Measurements from ENCODE around the gene AHCYL2. TPM values are rescaled to one million over a fixed set of nuclear protein-coding genes. Genes with fewer than 3 reads are reported as not detected.

The AHCYL2 gene
- total and polyA plus RNA-seq, 8 donors, result 5.1 to 16.8 (median 13.3) TPM

- no peak for ATAC-seq
- H3K36me3 ChIP-seq, result no peaks in the 10 kb centered on the region
- no peak for FAIRE-seq
- no peak for DNase-seq
- H3K4me1 ChIP-seq, result peaks cover 0 to 13% (median 5%) of the 10 kb centered on the region in 3 donors
- WGBS, 2 donors, result 77 to 79% methylated on average over 3 of the region's 3 CpGs
- H3K9me3 ChIP-seq, result no peaks in the 10 kb centered on the region
- H3K27me3 ChIP-seq, result no peaks in the 10 kb centered on the region
- no peak overlapping the region for H3K4me3 ChIP-seq
- no peak for TF ChIP-seq CTCF (IDR thresholded peaks at IDR 0.05)
- H3K27ac ChIP-seq, result no peak overlapping the region
- intact Hi-C loops (cut with DNase I), result no loop called here
Measured at GRCh38 chr7:129457101-129457500, 232.3 kb downstream of the AHCYL2 start.

GRCh38 chr7:129458171-129458570, 233.3 kb downstream of the AHCYL2 start:
- H3K27ac ChIP-seq, result no peak overlapping the region
- no peak overlapping the region for H3K4me3 ChIP-seq
- H3K36me3 ChIP-seq, result no peaks in the 10 kb centered on the region
- intact Hi-C loops (cut with DNase I), result no loop called here
- ATAC-seq (no peak), FAIRE-seq (no peak), DNase-seq (no peak)
- no peak for TF ChIP-seq CTCF (IDR thresholded peaks at IDR 0.05)
- WGBS, 2 donors, result 94 to 95% methylated on average over 5 of the region's 5 CpGs
- H3K4me1 ChIP-seq, result peaks cover 0 to 10% (median 4%) of the 10 kb centered on the region in 3 donors
- H3K9me3 ChIP-seq, result no peaks in the 10 kb centered on the region
- H3K27me3 ChIP-seq, result no peaks in the 10 kb centered on the region

- intact Hi-C loops (cut with DNase I), result loop anchor here in 1 of 3 donors (10.0 kb wide), 1 partner anchor 97 kb away; no protein-coding TSS in a partner anchor
- no peak overlapping the region for H3K4me3 ChIP-seq
- no peaks in the 10 kb centered on the region for H3K4me1 ChIP-seq
- TF ChIP-seq CTCF (IDR thresholded peaks at IDR 0.05), result no peak
- no peak overlapping the region for H3K27ac ChIP-seq
- ATAC-seq (no peak), FAIRE-seq (no peak), DNase-seq (no peak)
- WGBS, 2 donors, result 95 to 100% methylated on average over 2 of the region's 2 CpGs
- H3K36me3 ChIP-seq, result no peaks in the 10 kb centered on the region
- H3K27me3 ChIP-seq, result no peaks in the 10 kb centered on the region
- no peaks in the 10 kb centered on the region for H3K9me3 ChIP-seq
Measured at GRCh38 chr7:129461809-129462208, 237.0 kb downstream of the AHCYL2 start.

GRCh38 chr7:129462420-129462819, 237.6 kb downstream of the AHCYL2 start:
- Histone ChIP-seq H3K27ac (no peak overlapping the region), H3K36me3 (no peaks in the 10 kb centered on the region), H3K27me3 (no peaks in the 10 kb centered on the region), H3K4me3 (no peak overlapping the region), H3K9me3 (no peaks in the 10 kb centered on the region), H3K4me1 (no peaks in the 10 kb centered on the region)
- intact Hi-C loops (cut with DNase I), result loop anchor here in 1 of 3 donors (10.0 kb wide), 1 partner anchor 98 kb away; no protein-coding TSS in a partner anchor
- no peak for DNase-seq
- WGBS, 2 donors, result 63 to 81% methylated on average over 1 of the region's 1 CpG
- no peak for ATAC-seq
- no peak for TF ChIP-seq CTCF (IDR thresholded peaks at IDR 0.05)
- no peak for FAIRE-seq

- intact Hi-C loops (cut with DNase I), result loop anchor here in 1 of 3 donors (10.0 kb wide), 1 partner anchor 99 kb away; no protein-coding TSS in a partner anchor
- 71 to 87% methylated on average over 4 of the region's 4 CpGs for WGBS, 2 donors
- Histone ChIP-seq H3K9me3 (no peaks in the 10 kb centered on the region), H3K4me3 (no peak overlapping the region), H3K27ac (no peak overlapping the region), H3K27me3 (no peaks in the 10 kb centered on the region), H3K4me1 (no peaks in the 10 kb centered on the region), H3K36me3 (no peaks in the 10 kb centered on the region)
- FAIRE-seq, result no peak
- TF ChIP-seq CTCF (IDR thresholded peaks at IDR 0.05), result no peak
- no peak for ATAC-seq
- no peak for DNase-seq
Measured at GRCh38 chr7:129464194-129464593, 239.4 kb downstream of the AHCYL2 start.
